ENCODE data around the gene NKX1-1. TPM values are rescaled to one million over a fixed set of nuclear protein-coding genes. Genes with fewer than 3 reads are reported as not detected.

Gene NKX1-1
- total RNA-seq, 1 donor from 2014 or later, result not detected

DNA sequence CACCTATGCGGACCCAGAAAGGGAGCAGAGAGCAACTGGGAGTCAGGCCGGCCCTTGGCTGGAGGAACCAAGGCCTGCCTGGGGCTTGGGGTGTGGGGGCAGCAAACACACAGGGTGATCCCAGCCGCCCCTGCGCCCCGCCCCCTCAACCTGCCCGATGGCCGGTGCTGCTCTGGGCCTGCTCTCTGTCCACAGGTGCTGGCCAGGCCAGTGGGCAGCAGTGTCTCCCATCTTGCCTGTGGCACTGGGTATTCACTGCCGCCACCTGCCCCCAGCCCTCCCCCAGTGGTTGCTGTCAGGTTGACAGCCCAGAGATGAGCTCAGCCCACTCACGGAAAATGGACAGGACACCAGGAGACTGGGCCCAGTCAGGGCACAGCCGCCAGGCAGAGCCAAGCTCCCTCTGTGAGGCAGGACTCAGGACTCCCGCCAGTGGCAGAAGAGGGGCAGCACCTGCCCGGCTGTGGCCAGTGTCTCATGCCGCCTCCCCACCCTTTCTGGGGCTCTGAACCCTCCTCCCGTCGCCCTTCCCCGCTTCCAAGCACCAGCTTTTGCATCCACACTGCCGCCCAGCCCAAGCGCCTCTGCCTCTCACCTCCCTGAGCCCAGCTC is 4.7 kb downstream of the NKX1-1 start:
- H3K9me3 Mint-ChIP-seq (ENCODE audit: low read depth), result no peaks in the 10 kb centered on the region
- H3K4me3 Mint-ChIP-seq (ENCODE audit: low read depth), result no peak overlapping the region
- H3K4me1 Mint-ChIP-seq (ENCODE audit: low read depth), result no peaks in the 10 kb centered on the region
- DNase-seq (ENCODE audit: low spot score, unreplicated experiment), result no peak
- TF ChIP-seq, protein P1, sequence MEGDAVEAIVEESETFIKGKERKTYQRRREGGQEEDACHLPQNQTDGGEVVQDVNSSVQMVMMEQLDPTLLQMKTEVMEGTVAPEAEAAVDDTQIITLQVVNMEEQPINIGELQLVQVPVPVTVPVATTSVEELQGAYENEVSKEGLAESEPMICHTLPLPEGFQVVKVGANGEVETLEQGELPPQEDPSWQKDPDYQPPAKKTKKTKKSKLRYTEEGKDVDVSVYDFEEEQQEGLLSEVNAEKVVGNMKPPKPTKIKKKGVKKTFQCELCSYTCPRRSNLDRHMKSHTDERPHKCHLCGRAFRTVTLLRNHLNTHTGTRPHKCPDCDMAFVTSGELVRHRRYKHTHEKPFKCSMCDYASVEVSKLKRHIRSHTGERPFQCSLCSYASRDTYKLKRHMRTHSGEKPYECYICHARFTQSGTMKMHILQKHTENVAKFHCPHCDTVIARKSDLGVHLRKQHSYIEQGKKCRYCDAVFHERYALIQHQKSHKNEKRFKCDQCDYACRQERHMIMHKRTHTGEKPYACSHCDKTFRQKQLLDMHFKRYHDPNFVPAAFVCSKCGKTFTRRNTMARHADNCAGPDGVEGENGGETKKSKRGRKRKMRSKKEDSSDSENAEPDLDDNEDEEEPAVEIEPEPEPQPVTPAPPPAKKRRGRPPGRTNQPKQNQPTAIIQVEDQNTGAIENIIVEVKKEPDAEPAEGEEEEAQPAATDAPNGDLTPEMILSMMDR (IDR thresholded peaks at IDR 0.05; ENCODE audit: unreplicated experiment), result no peak
- peak overlapping the region; percentile 81 for H3K27ac Mint-ChIP-seq
- H3K27me3 Mint-ChIP-seq, result peaks cover 7% of the 10 kb centered on the region
- peaks cover 6% of the 10 kb centered on the region for H3K36me3 Mint-ChIP-seq (ENCODE audit: insufficient read depth)

DNA sequence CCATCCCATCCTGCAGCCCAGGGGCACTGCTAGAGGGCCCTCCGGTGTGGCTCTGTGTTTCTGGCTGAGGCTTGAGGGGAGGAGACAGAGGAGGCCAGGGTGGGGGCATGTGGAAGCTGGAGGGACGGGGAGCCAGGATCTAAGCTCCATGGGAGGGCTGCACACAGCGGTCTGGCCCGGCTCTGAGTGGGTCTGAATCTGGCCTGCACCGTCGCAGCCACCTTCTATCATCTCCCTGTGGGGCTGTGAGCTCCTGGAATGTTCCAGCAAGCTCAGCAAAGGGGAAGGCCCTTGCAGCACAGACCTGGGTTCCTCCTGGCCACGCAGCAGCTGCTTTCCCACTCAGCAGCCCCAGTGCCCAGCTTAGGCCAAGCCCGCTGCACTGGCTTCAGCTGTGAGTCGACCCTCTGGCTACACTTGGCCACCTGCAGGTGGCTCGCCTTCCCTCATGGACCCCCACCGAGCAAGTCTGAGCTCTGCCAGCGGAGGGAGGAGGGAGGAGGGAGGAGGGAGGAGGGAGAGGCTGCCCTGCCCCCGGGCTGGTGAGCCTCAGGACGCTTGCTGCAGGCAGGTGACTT is 5.3 kb downstream of the NKX1-1 start:
- Mint-ChIP-seq H3K36me3 (ENCODE audit: insufficient read depth) (peaks cover 6% of the 10 kb centered on the region), H3K9me3 (ENCODE audit: low read depth) (no peaks in the 10 kb centered on the region), H3K4me1 (ENCODE audit: low read depth) (no peaks in the 10 kb centered on the region), H3K27ac (no peak overlapping the region), H3K27me3 (peaks cover 7% of the 10 kb centered on the region), H3K4me3 (ENCODE audit: low read depth) (no peak overlapping the region)
- DNase-seq (ENCODE audit: low spot score, unreplicated experiment), result peak; percentile 8
- TF ChIP-seq, protein P1 (IDR thresholded peaks at IDR 0.05; ENCODE audit: unreplicated experiment), result no peak

DNA sequence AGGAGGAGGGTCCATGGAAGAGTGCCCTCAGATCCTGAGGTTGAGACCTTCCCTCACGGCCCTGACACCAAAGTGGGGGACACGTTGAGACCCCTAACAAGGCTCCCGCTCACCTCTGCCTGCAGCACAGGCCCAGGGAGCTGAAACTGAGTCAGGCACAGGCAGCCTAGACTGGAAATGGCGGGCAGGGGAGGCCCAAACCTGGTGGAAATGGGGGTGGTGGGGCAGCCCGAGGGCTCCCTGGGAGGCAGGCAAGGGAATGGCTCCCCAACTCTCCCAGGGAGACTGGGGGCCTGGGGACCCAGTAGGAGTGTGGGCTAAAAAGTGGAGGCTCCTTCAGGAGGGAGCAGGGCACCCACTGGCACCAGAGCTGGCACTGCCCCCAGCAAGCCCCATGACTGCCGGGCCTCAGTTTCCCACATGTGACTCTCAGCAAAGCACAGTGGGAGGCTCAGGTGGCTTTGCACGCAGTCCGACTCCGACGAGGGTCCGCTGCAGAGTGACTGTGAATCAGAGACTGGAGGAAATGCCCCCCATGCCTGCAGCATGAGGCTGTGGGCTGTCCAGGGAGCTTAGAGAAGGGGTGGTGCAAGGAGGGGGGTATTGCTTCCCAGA is 5.9 kb downstream of the NKX1-1 start:
- TF ChIP-seq, protein P1 (IDR thresholded peaks at IDR 0.05; ENCODE audit: unreplicated experiment), result no peak
- peaks cover 6% of the 10 kb centered on the region for H3K27me3 Mint-ChIP-seq

DNA sequence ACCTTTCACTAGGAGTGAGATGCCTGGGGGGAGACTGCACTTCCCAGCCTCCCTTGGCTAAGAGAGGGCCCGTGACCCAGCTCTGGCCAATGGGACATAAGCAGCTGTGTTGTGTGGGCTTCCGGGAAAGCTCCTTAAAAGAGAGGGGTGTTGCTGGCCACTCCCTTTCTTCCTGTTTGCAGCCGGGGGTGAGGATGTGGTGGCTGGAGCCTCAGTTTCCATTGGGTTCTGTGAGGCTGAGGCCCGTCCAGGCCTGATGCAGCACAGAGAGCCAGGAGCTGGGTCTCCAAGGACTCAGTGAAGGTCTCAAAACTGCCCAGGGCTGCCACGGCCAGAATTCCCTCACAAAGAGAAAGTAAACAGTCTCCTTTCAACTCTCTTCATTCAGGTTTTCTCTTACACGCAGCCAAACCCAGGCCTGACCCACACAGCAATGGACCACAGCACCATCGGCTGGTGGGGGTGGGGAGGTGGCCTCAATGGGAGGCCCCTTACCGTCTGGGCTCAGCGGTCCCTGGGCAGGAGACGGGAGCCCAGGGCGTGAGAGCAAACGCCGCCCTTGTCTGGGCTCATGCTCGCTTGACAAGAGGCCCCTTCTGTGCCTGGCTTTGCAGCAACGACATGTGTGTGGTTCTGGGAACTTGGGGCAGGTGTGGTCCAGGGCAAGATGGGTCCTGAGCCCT is 6.6 kb downstream of the NKX1-1 start:
- no peak overlapping the region for H3K4me3 Mint-ChIP-seq (ENCODE audit: low read depth)
- H3K27me3 Mint-ChIP-seq, result peaks cover 4% of the 10 kb centered on the region
- DNase-seq (ENCODE audit: low spot score, unreplicated experiment), result peak; percentile 5
- TF ChIP-seq, protein P1 (IDR thresholded peaks at IDR 0.05; ENCODE audit: unreplicated experiment), result no peak
- no peaks in the 10 kb centered on the region for H3K4me1 Mint-ChIP-seq (ENCODE audit: low read depth)
- peaks cover 7% of the 10 kb centered on the region for H3K36me3 Mint-ChIP-seq (ENCODE audit: insufficient read depth)
- H3K9me3 Mint-ChIP-seq (ENCODE audit: low read depth), result peaks cover 3% of the 10 kb centered on the region
- no peak overlapping the region for H3K27ac Mint-ChIP-seq

More for the DNA sequence above, 5.9 kb downstream of the NKX1-1 start:
- peaks cover 3% of the 10 kb centered on the region for H3K9me3 Mint-ChIP-seq (ENCODE audit: low read depth)
- peaks cover 9% of the 10 kb centered on the region for H3K36me3 Mint-ChIP-seq (ENCODE audit: insufficient read depth)
- no peak overlapping the region for H3K27ac Mint-ChIP-seq
- H3K4me3 Mint-ChIP-seq (ENCODE audit: low read depth), result no peak overlapping the region
- H3K4me1 Mint-ChIP-seq (ENCODE audit: low read depth), result no peaks in the 10 kb centered on the region
- DNase-seq (ENCODE audit: low spot score, unreplicated experiment), result peak; percentile 7

Measured in progenitor cell of endocrine pancreas (in vitro differentiated cells).